ENCODE data around the gene ATG7.
"Not testable (repeated sequence)": the region's sequence is repeated elsewhere in the genome, so short reads cannot be mapped to it uniquely, and the experiment has no call there.

The ATG7 gene

GRCh38 chr3:11508346-11509172 lies 236.4 kb downstream of the ATG7 start:
- DNase-seq (ENCODE audit: low read depth, low spot score), result no peak

- DNase-seq (ENCODE audit: low read depth, low spot score), result no peak
Measured at GRCh38 chr3:11509173-11510000, 237.2 kb downstream of the ATG7 start.

GRCh38 chr3:11510001-11510340 lies 237.8 kb downstream of the ATG7 start:
- DNase-seq (ENCODE audit: low read depth, low spot score), result no peak

GRCh38 chr3:11510356-11510755 lies 238.2 kb downstream of the ATG7 start:
- DNase-seq (ENCODE audit: low read depth, low spot score), result no peak

- not testable (repeated sequence) for DNase-seq (ENCODE audit: low read depth, low spot score)
Measured at GRCh38 chr3:11511606-11512005, 239.4 kb downstream of the ATG7 start.

- DNase-seq (ENCODE audit: low read depth, low spot score), result not testable (repeated sequence)
Measured at GRCh38 chr3:11513125-11513816, 241.1 kb downstream of the ATG7 start.

- DNase-seq (ENCODE audit: low read depth, low spot score), result no peak
Measured at GRCh38 chr3:11513817-11514135, 241.6 kb downstream of the ATG7 start.

GRCh38 chr3:11514191-11514821 lies 242.1 kb downstream of the ATG7 start:
- DNase-seq (ENCODE audit: low read depth, low spot score), result no peak

- DNase-seq (ENCODE audit: low read depth, low spot score), result no peak
Measured at GRCh38 chr3:11517601-11518000, 245.4 kb downstream of the ATG7 start.

GRCh38 chr3:11521167-11521566 lies 249.0 kb downstream of the ATG7 start:
- DNase-seq (ENCODE audit: low read depth, low spot score), result no peak

- no peak for DNase-seq (ENCODE audit: low read depth, low spot score)
Measured at GRCh38 chr3:11522398-11522715, 250.2 kb downstream of the ATG7 start.

GRCh38 chr3:11522953-11523571 lies 250.9 kb downstream of the ATG7 start:
- DNase-seq (ENCODE audit: low read depth, low spot score), result no peak

GRCh38 chr3:11523572-11524101 lies 251.4 kb downstream of the ATG7 start:
- DNase-seq (ENCODE audit: low read depth, low spot score), result no peak

GRCh38 chr3:11526121-11526520 lies 253.9 kb downstream of the ATG7 start:
- not testable (repeated sequence) for DNase-seq (ENCODE audit: low read depth, low spot score)

- DNase-seq (ENCODE audit: low read depth, low spot score), result no peak
Measured at GRCh38 chr3:11529281-11529680, 257.1 kb downstream of the ATG7 start.

- DNase-seq (ENCODE audit: low read depth, low spot score), result no peak
Measured at GRCh38 chr3:11530153-11530721, 258.0 kb downstream of the ATG7 start.

GRCh38 chr3:11532931-11533391 lies 260.8 kb downstream of the ATG7 start:
- no peak for DNase-seq (ENCODE audit: low read depth, low spot score)

GRCh38 chr3:11534011-11534792 lies 262.0 kb downstream of the ATG7 start:
- no peak for DNase-seq (ENCODE audit: low read depth, low spot score)

GRCh38 chr3:11534793-11535101 lies 262.6 kb downstream of the ATG7 start:
- no peak for DNase-seq (ENCODE audit: low read depth, low spot score)

GRCh38 chr3:11535243-11535960 lies 263.2 kb downstream of the ATG7 start:
- DNase-seq (ENCODE audit: low read depth, low spot score), result no peak

Measured in activated naive CD8-positive, alpha-beta T cell treated with anti-CD3 and anti-CD28 coated beads, Interleukin-2, amount 50 U/mL, for 16 hours (primary cell).